GM19351 (cell line): ENCODE results near the gene MGA.

Source experiments
- ATAC-seq: cut with Tn5 transposase; IDR thresholded peaks from one replicate; pipeline ENCODE4 v1.9.1; 2021; ENCODE audit warnings: mild to moderate bottlenecking, moderate library complexity; ENCODE audit not compliant: unreplicated experiment

Gene MGA

GRCh38 chr15:41660235-41661077, at the start of gene MGA:
MGA (plus strand) TSS chr15:41660405.
- ATAC-seq, result peak; percentile 67

- ATAC-seq, result no peak
Measured at GRCh38 chr15:41620536-41621199, 39.5 kb upstream of the MGA start.

GRCh38 chr15:41621200-41622193, 38.7 kb upstream of the MGA start:
- peak; percentile 48 for ATAC-seq

- no peak for ATAC-seq
Measured at GRCh38 chr15:41622901-41623300, 37.3 kb upstream of the MGA start.

- ATAC-seq, result no peak
Measured at GRCh38 chr15:41627203-41627602, 33.0 kb upstream of the MGA start.

GRCh38 chr15:41629463-41629862, 30.7 kb upstream of the MGA start:
- ATAC-seq, result no peak

DNA sequence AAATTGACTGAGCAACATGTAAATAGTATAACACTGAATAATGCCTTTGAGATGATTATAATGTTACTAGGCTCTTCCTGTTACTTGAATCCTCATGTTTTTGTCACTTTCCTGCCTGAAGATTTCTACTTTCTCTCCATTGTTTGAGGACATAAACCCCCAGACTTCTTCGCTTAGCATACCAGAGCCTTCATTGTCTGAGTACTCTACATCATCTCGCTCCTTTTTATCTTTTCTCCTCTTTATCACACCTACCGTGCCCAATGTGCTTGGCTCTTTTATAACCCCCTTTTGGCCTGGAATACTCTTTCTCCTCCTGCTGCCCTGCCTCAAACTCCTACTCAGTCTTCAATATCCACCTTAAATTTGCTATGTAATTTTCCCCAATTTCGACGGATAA, 30.3 kb upstream of the MGA start:
- no peak for ATAC-seq

DNA sequence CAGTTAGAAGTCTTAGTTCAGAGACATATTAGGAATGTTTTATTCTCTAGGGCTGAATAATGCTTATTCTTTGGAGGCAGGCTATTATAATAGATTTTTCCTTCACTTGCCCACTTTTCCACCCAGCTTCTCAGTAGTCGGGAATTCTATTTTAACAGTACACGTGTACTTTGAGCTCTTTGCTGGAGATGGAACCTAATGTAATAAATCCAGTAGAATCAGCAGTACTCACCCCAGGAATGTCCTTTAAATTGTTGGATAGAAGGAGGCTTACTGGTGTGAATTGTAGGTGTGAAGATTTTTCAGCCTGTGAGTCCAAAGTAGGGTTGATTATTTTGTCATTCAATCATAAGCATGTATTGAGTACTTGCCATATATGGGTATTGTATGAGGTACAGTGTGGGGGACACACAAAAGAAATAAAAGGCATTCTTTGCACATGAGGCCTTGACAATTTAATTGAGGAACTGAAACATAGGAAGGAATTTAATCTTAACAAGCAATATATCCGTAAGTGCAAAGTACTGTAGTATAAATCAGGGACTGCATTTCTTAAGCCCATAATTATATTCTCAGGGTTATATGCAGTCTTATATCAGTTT, 29.5 kb upstream of the MGA start:
- ATAC-seq, result no peak

DNA sequence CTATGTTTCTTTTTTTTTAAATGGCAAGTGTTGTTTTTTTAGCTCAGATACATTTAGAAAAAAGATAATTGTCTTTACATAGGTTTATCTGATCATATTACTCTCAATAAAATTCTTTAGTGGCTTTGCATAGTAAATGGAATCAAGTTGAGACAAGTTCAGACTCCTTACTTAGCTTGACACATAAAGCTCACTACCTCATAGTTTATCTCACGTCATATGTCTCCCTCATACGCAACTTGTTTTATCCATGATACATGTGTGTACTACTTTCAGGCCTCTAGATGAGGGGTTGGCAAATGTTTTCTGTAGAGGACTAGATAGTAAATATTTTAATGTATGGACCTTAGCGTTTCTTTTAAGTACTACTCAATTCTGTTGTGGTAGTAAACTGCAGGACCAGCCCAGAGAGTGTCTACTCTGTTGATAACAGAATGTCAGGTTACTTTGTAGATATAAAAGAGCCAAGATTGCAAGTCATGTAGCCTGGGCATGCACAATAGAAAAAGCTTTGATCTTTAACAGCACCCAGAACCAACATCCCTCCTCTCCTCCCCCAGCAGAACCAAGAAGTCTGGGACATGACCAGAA, 28.2 kb upstream of the MGA start:
- no peak for ATAC-seq

GRCh38 chr15:41633609-41634008, 26.6 kb upstream of the MGA start:
- ATAC-seq, result no peak

DNA sequence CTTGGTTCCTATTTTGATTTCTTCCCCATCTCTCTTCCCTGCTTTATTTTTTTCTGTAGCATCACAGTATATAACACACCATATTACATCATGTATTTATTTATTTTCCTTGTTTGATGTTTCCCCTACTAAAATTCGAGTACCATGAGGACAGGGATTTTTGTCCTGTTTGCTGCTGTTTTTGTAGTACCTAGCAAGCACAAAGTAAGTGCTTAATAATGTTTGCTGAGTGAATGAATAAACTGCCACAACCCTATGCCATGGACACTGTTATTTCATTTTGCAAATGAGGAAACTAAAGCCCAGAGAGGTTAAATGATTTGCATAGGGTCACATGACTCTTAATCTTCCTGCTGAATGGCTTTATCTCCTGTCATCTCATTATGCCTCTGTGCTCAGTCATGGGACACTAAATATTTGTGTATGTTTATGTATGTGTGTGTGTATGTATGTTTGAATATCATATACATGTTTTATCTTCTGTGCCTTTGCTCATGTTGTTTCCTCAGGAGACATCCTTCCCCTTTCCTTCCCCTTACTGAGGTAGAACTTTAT, 26.1 kb upstream of the MGA start:
- ATAC-seq, result no peak

- no peak for ATAC-seq
Measured at GRCh38 chr15:41637086-41637485, 23.1 kb upstream of the MGA start.

GRCh38 chr15:41640985-41641384, 19.2 kb upstream of the MGA start:
- ATAC-seq, result no peak

DNA sequence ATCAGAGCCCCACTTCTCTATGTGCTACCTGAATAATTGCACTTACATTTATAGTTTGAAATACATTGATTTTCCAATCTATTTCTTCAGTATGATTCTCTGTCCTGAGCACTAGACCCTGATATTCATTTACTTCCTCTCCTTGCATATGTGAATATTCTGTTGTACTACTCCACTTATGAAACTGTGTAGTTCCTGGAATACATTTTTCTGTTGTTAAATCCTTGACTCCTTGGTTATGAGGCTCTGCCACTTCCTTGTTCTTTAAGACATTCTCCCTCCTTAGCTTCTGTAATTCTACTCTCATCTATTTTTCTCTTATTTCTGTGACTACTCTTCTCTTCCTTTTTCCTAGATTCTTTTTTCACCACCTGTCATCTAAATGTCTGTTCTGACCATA, 12.9 kb upstream of the MGA start:
- ATAC-seq, result no peak

DNA sequence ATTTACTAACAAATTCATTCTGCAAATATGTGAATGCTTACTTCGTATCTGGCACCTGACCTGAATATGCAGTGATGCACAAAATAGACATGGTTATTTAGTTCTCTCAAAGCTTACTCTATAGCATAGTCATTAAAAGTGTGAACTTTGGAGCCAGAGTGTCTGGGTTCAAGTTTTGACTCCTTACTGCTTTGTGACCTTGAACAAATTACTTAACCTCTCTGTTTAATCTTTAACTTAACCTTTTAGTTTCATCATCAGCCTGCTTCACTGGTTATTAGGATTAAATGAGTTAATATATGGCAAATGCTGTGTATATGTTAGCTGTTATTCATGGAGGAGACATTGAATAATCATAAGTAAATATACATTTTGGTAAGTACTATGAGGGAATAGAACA, 12.1 kb upstream of the MGA start:
- ATAC-seq, result no peak

DNA sequence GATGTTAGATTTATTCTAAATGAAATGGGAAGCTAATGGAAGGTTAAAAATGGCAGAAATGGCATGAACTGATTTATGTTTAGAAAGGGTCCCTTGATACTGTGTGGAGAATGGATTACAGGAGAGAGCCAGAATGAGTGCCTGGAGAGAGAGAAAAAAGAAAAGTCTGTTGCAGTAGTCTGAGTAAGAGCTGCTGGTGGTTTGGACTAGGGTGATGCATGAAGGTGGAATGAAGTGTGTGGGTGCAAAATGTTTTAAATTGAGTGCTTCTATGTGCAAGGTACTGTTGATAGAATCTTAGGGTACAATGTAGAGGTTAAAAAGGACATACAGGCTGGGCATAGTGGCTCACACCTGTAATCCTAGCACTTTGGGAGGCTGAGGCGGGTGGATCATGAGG, 11.4 kb upstream of the MGA start:
- ATAC-seq, result no peak

DNA sequence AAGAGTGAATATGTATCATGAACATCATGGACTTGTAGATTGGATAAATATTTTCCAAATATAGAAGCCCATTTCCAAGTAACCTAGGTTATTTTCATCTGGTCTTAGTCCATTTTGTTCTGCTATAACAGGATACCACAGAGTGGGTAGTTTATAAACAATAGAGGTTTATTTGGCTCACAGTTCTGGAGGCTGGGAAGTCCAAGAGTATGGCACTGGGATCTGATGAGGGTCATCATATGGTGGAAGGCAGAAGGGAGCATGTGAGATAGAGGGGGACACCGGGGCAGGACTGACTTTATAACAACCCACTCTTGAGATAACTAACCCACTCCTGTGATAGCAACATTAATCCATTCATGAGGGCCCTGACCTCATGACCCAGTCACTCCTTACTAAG, 9.4 kb upstream of the MGA start:
- no peak for ATAC-seq

- no peak for ATAC-seq
Measured at GRCh38 chr15:41651373-41651772, 8.8 kb upstream of the MGA start.

GRCh38 chr15:41653760-41654159, 6.4 kb upstream of the MGA start:
- ATAC-seq, result no peak

- no peak for ATAC-seq
Measured at GRCh38 chr15:41655716-41656115, 4.5 kb upstream of the MGA start.
